ENCODE results near the gene CELSR1. TPM values are rescaled to one million over a fixed set of nuclear protein-coding genes. Genes with fewer than 3 reads are reported as not detected.

CELSR1 gene
- polyA plus RNA-seq, 4 donors = 0.27 to 3.0 (median 1.9) TPM; not detected in 1

DNA sequence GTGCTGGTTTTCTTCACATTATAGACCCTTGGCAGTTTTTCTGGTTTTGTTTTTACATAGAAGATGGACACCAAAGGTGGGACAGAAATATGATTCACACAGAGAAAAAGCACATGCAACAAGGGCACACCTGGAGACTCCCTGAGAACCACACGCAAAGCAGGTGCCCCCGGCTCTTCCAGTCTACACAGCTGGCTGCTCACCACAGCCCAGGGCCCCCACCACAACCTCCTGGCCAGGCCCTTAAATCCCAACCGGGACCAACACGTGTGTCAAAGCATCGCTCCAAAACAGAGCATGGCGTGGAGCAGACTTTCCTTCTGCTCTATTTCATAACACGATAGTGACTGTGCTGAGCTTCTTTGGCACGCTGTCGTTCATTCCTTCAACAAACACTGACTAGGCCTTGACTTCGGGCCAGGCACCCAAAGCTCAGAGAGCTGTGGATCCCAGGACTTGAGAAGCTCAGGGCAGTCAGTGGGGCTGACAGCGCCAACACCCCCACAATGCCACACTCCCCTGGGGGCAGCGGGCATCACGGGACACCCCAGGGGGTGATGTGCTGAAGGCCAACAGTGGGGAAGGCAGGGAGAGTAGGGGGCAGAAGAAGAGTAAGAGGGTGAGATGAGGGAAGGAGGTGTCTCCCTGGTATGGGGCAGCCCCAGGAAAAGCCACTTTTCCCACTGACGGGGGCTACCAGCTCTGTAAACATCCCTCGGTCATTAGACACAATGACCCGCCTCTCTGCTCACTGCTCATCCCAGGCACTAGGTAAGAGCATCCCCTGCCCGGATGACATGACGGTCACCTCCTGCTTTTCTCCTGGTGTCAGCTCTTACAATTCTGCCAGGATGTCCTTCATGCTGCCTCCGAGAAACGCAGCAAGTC is 26.0 kb downstream of the CELSR1 start:
- FAIRE-seq (no peak), DNase-seq (no peak)
- H3K4me3 ChIP-seq (ENCODE audit: low read depth in 1 of 3, low read length in 3 of 3) = no peak overlapping the region
- no peaks in the 10 kb centered on the region for H3K27me3 ChIP-seq (ENCODE audit: control insufficient read depth in 3 of 3, insufficient read depth in 3 of 3, low read length in 3 of 3)
- H3K27ac ChIP-seq (ENCODE audit: low read depth in 1 of 3, low read length in 2 of 3) = no peak overlapping the region
- WGBS, 3 donors = 81 to 90% (median 85%) methylated on average over 19 to 20 of the region's 20 CpGs
- no peaks in the 10 kb centered on the region for H3K9me3 ChIP-seq (ENCODE audit: control insufficient read depth in 2 of 2, insufficient read depth in 1 of 2, low read depth in 1 of 2, low read length in 1 of 2)
- peaks cover 0 to 7% (median 0%) of the 10 kb centered on the region in 3 donors for H3K4me1 ChIP-seq (ENCODE audit: control insufficient read depth in 3 of 3, insufficient read depth in 2 of 3, low read depth in 1 of 3, low read length in 2 of 3)
- H3K36me3 ChIP-seq (ENCODE audit: control insufficient read depth in 3 of 3, insufficient read depth in 2 of 3, low read depth in 1 of 3, low read length in 3 of 3) = peaks cover 0 to 6% (median 0%) of the 10 kb centered on the region in 3 donors

DNA sequence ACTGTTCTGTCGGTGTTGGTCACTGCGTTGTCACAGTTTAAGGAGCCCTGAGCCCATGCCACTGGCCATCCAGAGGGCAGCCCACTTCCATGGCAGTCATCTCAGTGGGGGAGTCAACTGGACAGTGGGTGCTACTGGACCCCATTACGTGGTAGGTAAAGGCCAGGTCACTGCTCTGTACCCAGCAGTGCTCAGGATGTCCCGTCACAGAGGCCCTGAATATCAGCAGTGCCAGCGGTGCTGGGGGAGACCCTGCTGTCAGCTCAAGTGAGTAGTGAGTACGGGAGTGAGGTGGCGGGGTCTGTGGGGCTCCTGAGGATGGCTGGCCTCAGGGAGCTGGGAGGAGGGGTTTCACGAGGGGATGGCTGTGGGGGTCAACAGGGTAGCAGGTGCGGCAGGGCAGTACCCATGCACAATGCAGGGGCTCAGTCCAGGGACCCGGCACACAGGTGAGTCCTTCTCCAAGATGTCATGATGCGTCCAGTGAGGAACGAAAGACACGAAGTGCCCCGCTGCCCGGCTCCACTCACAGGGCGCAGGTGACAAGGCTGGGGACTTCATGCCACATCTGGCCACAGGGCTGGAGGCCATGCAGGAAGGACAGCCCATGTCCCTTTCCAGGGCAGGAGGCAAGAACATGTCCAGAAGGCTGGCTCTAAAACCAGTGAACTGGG is 27.9 kb downstream of the CELSR1 start:
- peaks cover 0 to 7% (median 0%) of the 10 kb centered on the region in 3 donors for H3K4me1 ChIP-seq (ENCODE audit: control insufficient read depth in 3 of 3, insufficient read depth in 2 of 3, low read depth in 1 of 3, low read length in 2 of 3)
- H3K9me3 ChIP-seq (ENCODE audit: control insufficient read depth in 2 of 2, insufficient read depth in 1 of 2, low read depth in 1 of 2, low read length in 1 of 2) = no peaks in the 10 kb centered on the region
- DNase-seq (no peak), FAIRE-seq (no peak)
- no peaks in the 10 kb centered on the region for H3K27me3 ChIP-seq (ENCODE audit: control insufficient read depth in 3 of 3, insufficient read depth in 3 of 3, low read length in 3 of 3)
- H3K27ac ChIP-seq (ENCODE audit: low read depth in 1 of 3, low read length in 2 of 3) = no peak overlapping the region
- WGBS, 3 donors = 84 to 90% (median 84%) methylated on average over 16 of the region's 16 CpGs
- no peak overlapping the region for H3K4me3 ChIP-seq (ENCODE audit: low read depth in 1 of 3, low read length in 3 of 3)
- peaks cover 0 to 6% (median 0%) of the 10 kb centered on the region in 3 donors for H3K36me3 ChIP-seq (ENCODE audit: control insufficient read depth in 3 of 3, insufficient read depth in 2 of 3, low read depth in 1 of 3, low read length in 3 of 3)

DNA sequence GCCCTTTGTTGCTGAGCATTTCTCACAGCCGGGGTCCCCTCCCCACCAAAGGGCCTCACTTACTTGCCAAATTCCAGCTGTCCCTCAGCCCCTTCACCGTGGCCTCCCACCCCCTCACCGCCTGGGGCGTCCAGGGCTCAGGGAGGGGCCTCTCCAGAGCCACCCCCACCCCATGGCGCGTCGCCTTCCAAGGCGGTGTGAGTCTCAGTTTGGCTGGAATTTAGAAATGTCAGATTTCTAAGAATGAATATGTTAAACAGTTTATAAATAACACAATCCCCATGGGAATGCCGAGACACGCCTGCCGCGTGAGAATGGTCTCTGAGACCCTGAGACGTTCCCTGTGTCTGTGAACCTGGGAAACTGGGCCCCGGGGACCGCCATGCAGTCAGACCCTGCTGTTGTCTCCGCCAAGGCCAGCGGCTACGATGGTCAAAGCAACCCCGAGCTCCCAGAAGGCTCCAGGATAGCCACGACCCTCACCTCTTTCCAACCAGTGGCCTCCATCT is 28.9 kb downstream of the CELSR1 start:
- Histone ChIP-seq H3K4me3 (ENCODE audit: low read depth in 1 of 3, low read length in 3 of 3) (no peak overlapping the region), H3K4me1 (ENCODE audit: control insufficient read depth in 3 of 3, insufficient read depth in 2 of 3, low read depth in 1 of 3, low read length in 2 of 3) (peaks cover 0 to 7% (median 0%) of the 10 kb centered on the region in 3 donors), H3K9me3 (ENCODE audit: control insufficient read depth in 2 of 2, insufficient read depth in 1 of 2, low read depth in 1 of 2, low read length in 1 of 2) (no peaks in the 10 kb centered on the region), H3K36me3 (ENCODE audit: control insufficient read depth in 3 of 3, insufficient read depth in 2 of 3, low read depth in 1 of 3, low read length in 3 of 3) (peaks cover 0 to 2% (median 0%) of the 10 kb centered on the region in 3 donors), H3K27ac (ENCODE audit: low read depth in 1 of 3, low read length in 2 of 3) (no peak overlapping the region), H3K27me3 (ENCODE audit: control insufficient read depth in 3 of 3, insufficient read depth in 3 of 3, low read length in 3 of 3) (peaks cover 0 to 2% (median 0%) of the 10 kb centered on the region in 3 donors)
- WGBS, 3 donors = 64 to 88% (median 87%) methylated on average over 20 of the region's 20 CpGs
- no peak for DNase-seq
- no peak for FAIRE-seq

DNA sequence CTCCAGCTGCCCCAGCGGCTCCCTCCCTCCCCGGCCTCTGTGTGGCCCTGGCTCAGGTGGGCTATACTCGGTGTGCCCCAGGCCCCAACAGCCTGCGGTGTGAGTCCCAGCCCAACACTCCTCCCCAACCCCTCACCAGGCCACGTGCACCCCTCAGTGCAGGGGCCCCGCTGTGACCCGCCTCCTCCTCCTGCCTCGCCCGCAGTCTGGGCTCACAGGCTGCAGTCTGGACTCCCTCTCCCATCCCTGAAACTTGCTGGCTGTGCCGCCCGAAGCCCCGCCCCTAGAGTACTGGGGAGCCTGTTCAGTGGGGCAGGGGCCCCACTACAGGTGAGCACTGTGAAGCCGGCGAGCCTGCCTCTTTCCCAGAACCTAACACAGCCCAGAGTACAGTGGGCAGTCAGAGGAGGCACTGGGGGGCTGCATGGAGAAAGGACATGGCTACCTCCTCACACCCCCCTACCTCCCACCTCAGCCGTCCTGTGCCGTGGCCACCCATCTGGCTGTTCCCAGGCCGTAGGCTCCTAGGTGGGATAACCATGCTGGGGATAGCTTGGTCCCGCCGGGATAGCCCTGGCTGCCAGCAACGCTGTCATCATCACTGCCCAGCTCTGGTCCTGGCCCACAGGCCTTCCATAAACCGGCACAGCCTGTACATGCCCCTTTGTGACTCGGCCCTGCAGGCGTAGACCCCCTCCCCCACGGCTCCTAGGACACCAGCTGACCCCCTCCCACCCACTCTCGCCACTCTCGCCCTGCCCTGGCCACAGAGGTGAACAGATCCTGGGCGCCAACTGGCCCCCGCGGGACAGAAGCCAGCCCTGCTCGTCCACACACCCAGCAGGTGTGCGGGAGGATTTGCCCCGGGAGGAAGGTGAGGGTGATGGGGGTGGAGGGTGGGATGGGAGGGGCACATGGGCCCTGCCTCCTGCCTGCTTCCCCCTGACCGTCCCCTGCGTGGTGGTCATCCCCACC is 29.7 kb downstream of the CELSR1 start:
- Histone ChIP-seq H3K36me3 (ENCODE audit: control insufficient read depth in 3 of 3, insufficient read depth in 2 of 3, low read depth in 1 of 3, low read length in 3 of 3) (peaks cover 0 to 2% (median 0%) of the 10 kb centered on the region in 3 donors), H3K27me3 (ENCODE audit: control insufficient read depth in 3 of 3, insufficient read depth in 3 of 3, low read length in 3 of 3) (peaks cover 0 to 2% (median 0%) of the 10 kb centered on the region in 3 donors), H3K9me3 (ENCODE audit: control insufficient read depth in 2 of 2, insufficient read depth in 1 of 2, low read depth in 1 of 2, low read length in 1 of 2) (no peaks in the 10 kb centered on the region), H3K4me3 (ENCODE audit: low read depth in 1 of 3, low read length in 3 of 3) (no peak overlapping the region), H3K4me1 (ENCODE audit: control insufficient read depth in 3 of 3, insufficient read depth in 2 of 3, low read depth in 1 of 3, low read length in 2 of 3) (peaks cover 0 to 7% (median 0%) of the 10 kb centered on the region in 3 donors), H3K27ac (ENCODE audit: low read depth in 1 of 3, low read length in 2 of 3) (no peak overlapping the region)
- DNase-seq (no peak), FAIRE-seq (no peak)
- WGBS, 3 donors = 28 to 61% (median 59%) methylated on average over 28 to 34 of the region's 34 CpGs

DNA sequence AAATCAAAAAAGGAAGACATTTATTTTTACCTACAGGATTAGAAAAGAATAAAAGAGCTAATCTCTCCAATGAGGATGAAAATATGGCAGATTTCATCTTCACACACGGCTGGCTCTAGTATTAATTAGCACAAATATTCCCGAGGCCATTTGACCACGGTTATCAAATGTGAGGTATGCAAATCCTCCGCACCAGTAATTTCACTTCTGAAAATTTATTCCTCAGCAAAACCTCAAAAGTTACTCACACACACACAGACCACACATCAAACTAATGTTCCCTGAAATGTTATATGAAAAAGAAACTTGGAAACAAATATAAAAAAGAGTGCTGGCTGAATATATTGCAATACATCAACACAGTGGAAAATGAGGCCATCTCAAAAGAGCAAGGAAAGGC is 32.8 kb downstream of the CELSR1 start:
- H3K36me3 ChIP-seq (ENCODE audit: control insufficient read depth in 3 of 3, insufficient read depth in 2 of 3, low read depth in 1 of 3, low read length in 3 of 3) = no peaks in the 10 kb centered on the region
- WGBS, 3 donors = 62 to 74% (median 72%) methylated on average over 4 of the region's 4 CpGs
- no peak for FAIRE-seq

DNA sequence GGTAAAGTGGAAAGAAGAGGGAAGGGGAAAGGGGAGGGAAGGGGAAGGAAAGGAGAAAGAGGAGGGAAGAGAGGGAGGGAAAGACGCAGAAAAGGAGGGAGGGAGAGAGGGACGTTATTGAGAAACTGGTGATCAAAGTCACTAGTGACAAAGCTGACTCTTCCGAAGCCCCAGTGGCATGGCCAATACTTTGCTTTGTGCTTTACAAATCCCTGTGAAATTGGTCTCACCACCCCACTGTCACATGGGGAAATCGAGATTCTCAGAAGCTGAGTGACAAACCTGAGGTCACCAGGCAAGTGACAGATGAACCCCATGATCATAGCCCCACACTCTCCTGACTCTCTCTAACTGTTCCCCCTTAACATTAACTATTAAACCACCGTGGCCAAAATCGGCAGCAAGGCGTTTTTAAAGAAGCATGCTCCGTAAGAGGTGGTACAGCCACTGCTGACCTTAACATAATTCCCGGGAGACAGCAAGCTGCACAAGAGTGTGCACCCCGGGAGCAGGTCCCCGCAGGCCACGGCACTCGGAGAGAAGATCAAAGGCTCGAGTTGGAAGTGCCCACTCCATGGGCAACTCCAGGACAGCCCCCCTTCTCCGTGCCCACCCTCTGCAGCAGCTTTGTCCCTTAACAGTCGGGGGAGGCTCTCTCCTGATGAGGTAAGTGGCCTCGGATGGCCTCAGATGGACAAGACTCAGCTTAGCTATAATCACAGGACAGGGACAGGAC is 34.8 kb downstream of the CELSR1 start:
- DNase-seq = no peak
- Histone ChIP-seq H3K4me3 (ENCODE audit: low read depth in 1 of 3, low read length in 3 of 3) (no peak overlapping the region), H3K9me3 (ENCODE audit: control insufficient read depth in 2 of 2, insufficient read depth in 1 of 2, low read depth in 1 of 2, low read length in 1 of 2) (no peaks in the 10 kb centered on the region), H3K27me3 (ENCODE audit: control insufficient read depth in 3 of 3, insufficient read depth in 3 of 3, low read length in 3 of 3) (peaks cover 0 to 8% (median 3%) of the 10 kb centered on the region in 3 donors), H3K4me1 (ENCODE audit: control insufficient read depth in 3 of 3, insufficient read depth in 2 of 3, low read depth in 1 of 3, low read length in 2 of 3) (peaks cover 0 to 3% (median 0%) of the 10 kb centered on the region in 3 donors), H3K27ac (ENCODE audit: low read depth in 1 of 3, low read length in 2 of 3) (no peak overlapping the region), H3K36me3 (ENCODE audit: control insufficient read depth in 3 of 3, insufficient read depth in 2 of 3, low read depth in 1 of 3, low read length in 3 of 3) (no peaks in the 10 kb centered on the region)
- 64 to 74% (median 74%) methylated on average over 17 of the region's 17 CpGs for WGBS, 3 donors
- FAIRE-seq = no peak

More for the DNA sequence above, 32.8 kb downstream of the CELSR1 start:
- Histone ChIP-seq H3K27ac (ENCODE audit: low read depth in 1 of 3, low read length in 2 of 3) (no peak overlapping the region), H3K27me3 (ENCODE audit: control insufficient read depth in 3 of 3, insufficient read depth in 3 of 3, low read length in 3 of 3) (peaks cover 0 to 8% (median 3%) of the 10 kb centered on the region in 3 donors), H3K9me3 (ENCODE audit: control insufficient read depth in 2 of 2, insufficient read depth in 1 of 2, low read depth in 1 of 2, low read length in 1 of 2) (no peaks in the 10 kb centered on the region), H3K4me1 (ENCODE audit: control insufficient read depth in 3 of 3, insufficient read depth in 2 of 3, low read depth in 1 of 3, low read length in 2 of 3) (peaks cover 0 to 5% (median 0%) of the 10 kb centered on the region in 3 donors), H3K4me3 (ENCODE audit: low read depth in 1 of 3, low read length in 3 of 3) (no peak overlapping the region)
- no peak for DNase-seq

DNA sequence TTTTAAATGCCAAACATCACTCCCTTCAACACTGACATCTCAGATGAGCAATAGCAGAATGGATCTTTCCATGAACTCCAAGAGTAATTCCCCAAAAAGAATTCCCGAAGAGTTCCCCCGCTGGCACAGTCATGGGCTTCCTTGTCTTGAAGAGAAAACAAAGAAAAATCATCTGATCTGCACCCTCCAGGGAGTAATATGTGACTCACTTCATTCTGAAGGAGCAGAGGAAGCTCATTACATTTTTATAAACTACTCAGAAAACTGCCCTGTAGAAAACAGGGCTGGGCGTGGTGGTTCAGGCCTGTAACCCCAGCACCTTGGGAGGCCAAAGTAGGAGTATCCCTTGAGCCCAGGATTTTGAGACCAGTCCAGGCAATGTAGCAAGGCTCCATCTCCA is 35.7 kb downstream of the CELSR1 start:
- Histone ChIP-seq H3K27me3 (ENCODE audit: control insufficient read depth in 3 of 3, insufficient read depth in 3 of 3, low read length in 3 of 3) (peaks cover 0 to 8% (median 3%) of the 10 kb centered on the region in 3 donors), H3K36me3 (ENCODE audit: control insufficient read depth in 3 of 3, insufficient read depth in 2 of 3, low read depth in 1 of 3, low read length in 3 of 3) (no peaks in the 10 kb centered on the region), H3K4me1 (ENCODE audit: control insufficient read depth in 3 of 3, insufficient read depth in 2 of 3, low read depth in 1 of 3, low read length in 2 of 3) (no peaks in the 10 kb centered on the region), H3K4me3 (ENCODE audit: low read depth in 1 of 3, low read length in 3 of 3) (no peak overlapping the region), H3K9me3 (ENCODE audit: control insufficient read depth in 2 of 2, insufficient read depth in 1 of 2, low read depth in 1 of 2, low read length in 1 of 2) (no peaks in the 10 kb centered on the region), H3K27ac (ENCODE audit: low read depth in 1 of 3, low read length in 2 of 3) (no peak overlapping the region)
- WGBS, 3 donors = 83 to 96% (median 93%) methylated on average over 3 of the region's 3 CpGs
- FAIRE-seq (no peak), DNase-seq (no peak)

Data from small intestine (tissue), 7 donors.